Mucosa of rectum (tissue), 2 donors: Measurements from ENCODE around the gene FRMD1.

ENCODE experiments used
- H3K27ac ChIP-seq, 2 donors: one replicate each; pipeline ENCODE4 v1.7.0; 2013; ENCODE audit warnings: inconsistent platforms in 2 of 2, low read depth in 2 of 2, low read length in 2 of 2
- H3K27me3 ChIP-seq, 2 donors: one replicate each; pipeline ENCODE4 v1.7.0; 2013; ENCODE audit warnings: low read length in 2 of 2; ENCODE audit not compliant: control insufficient read depth in 2 of 2, insufficient read depth in 2 of 2
- H3K36me3 ChIP-seq, 2 donors: one replicate each; pipeline ENCODE4 v1.7.0; 2013; ENCODE audit warnings: low read length in 2 of 2; ENCODE audit not compliant: control insufficient read depth in 2 of 2, insufficient read depth in 2 of 2
- H3K4me1 ChIP-seq, 2 donors: one replicate each; pipeline ENCODE4 v1.7.0; 2013; ENCODE audit warnings: low read length in 2 of 2, mild to moderate bottlenecking in 1 of 2; ENCODE audit not compliant: control insufficient read depth in 2 of 2, insufficient read depth in 2 of 2
- H3K4me3 ChIP-seq, 2 donors: one replicate each; pipeline ENCODE4 v1.7.0; 2013; ENCODE audit warnings: low read length in 2 of 2
- H3K9ac ChIP-seq, 2 donors: one replicate each; pipeline ENCODE4 v1.7.0; 2013; ENCODE audit warnings: low read length in 2 of 2, low read depth in 1 of 2, mild to moderate bottlenecking in 1 of 2
- H3K9me3 ChIP-seq, 2 donors: one replicate each; pipeline ENCODE4 v1.7.0; 2013; ENCODE audit warnings: low read length in 2 of 2; ENCODE audit not compliant: control insufficient read depth in 2 of 2
- donor health status: healthy.
- donor health status: Normal muscosa, but diverticular disease.

Gene FRMD1

GRCh38 chr6:168071620-168072019, 7.4 kb downstream of the FRMD1 start:
- Histone ChIP-seq H3K36me3 (peaks cover 11 to 15% of the 10 kb centered on the region in 2 donors), H3K27ac (no peak overlapping the region), H3K4me3 (no peak overlapping the region), H3K4me1 (peaks cover 0 to 2% of the 10 kb centered on the region in 2 donors), H3K27me3 (no peaks in the 10 kb centered on the region), H3K9me3 (no peaks in the 10 kb centered on the region), H3K9ac (no peak overlapping the region)

- no peaks in the 10 kb centered on the region for H3K27me3 ChIP-seq
- H3K9me3 ChIP-seq, result no peaks in the 10 kb centered on the region
- peaks cover 11 to 15% of the 10 kb centered on the region in 2 donors for H3K36me3 ChIP-seq
- peaks cover 0 to 2% of the 10 kb centered on the region in 2 donors for H3K4me1 ChIP-seq
- H3K9ac ChIP-seq, result no peak overlapping the region
- no peak overlapping the region for H3K4me3 ChIP-seq
- H3K27ac ChIP-seq, result no peak overlapping the region
Observed at GRCh38 chr6:168070804-168071203, 8.2 kb downstream of the FRMD1 start.

GRCh38 chr6:168067081-168067759, 11.8 kb downstream of the FRMD1 start:
- H3K4me3 ChIP-seq, result no peak overlapping the region
- H3K9me3 ChIP-seq, result no peaks in the 10 kb centered on the region
- H3K27me3 ChIP-seq, result no peaks in the 10 kb centered on the region
- no peak overlapping the region for H3K27ac ChIP-seq
- H3K4me1 ChIP-seq, result peaks cover 0 to 2% of the 10 kb centered on the region in 2 donors
- H3K9ac ChIP-seq, result no peak overlapping the region
- H3K36me3 ChIP-seq, result peaks cover 0 to 5% of the 10 kb centered on the region in 2 donors

GRCh38 chr6:168064226-168064807, 14.7 kb downstream of the FRMD1 start:
- Histone ChIP-seq H3K9me3 (no peaks in the 10 kb centered on the region), H3K9ac (no peak overlapping the region), H3K27me3 (no peaks in the 10 kb centered on the region), H3K4me3 (no peak overlapping the region), H3K27ac (no peak overlapping the region), H3K36me3 (peaks cover 0 to 5% of the 10 kb centered on the region in 2 donors), H3K4me1 (peaks cover 7 to 18% of the 10 kb centered on the region in 2 donors)

- no peaks in the 10 kb centered on the region for H3K27me3 ChIP-seq
- H3K9ac ChIP-seq, result no peak overlapping the region
- H3K4me3 ChIP-seq, result no peak overlapping the region
- no peaks in the 10 kb centered on the region for H3K9me3 ChIP-seq
- peaks cover 7 to 20% of the 10 kb centered on the region in 2 donors for H3K4me1 ChIP-seq
- peaks cover 0 to 5% of the 10 kb centered on the region in 2 donors for H3K36me3 ChIP-seq
- no peak overlapping the region for H3K27ac ChIP-seq
Observed at GRCh38 chr6:168063431-168063830, 15.6 kb downstream of the FRMD1 start.

GRCh38 chr6:168062346-168063289, 16.4 kb downstream of the FRMD1 start:
- H3K4me3 ChIP-seq, result no peak overlapping the region
- H3K9ac ChIP-seq, result no peak overlapping the region
- H3K4me1 ChIP-seq, result peaks cover 7 to 20% of the 10 kb centered on the region in 2 donors
- H3K9me3 ChIP-seq, result no peaks in the 10 kb centered on the region
- no peak overlapping the region for H3K27ac ChIP-seq
- H3K36me3 ChIP-seq, result peaks cover 0 to 5% of the 10 kb centered on the region in 2 donors
- H3K27me3 ChIP-seq, result no peaks in the 10 kb centered on the region

- no peaks in the 10 kb centered on the region for H3K27me3 ChIP-seq
- H3K4me3 ChIP-seq, result no peak overlapping the region
- H3K27ac ChIP-seq, result peak overlapping the region; percentile 23 to 58
- H3K9ac ChIP-seq, result peak overlapping the region in 1 of 2 donors; percentile 0
- peaks cover 7 to 20% of the 10 kb centered on the region in 2 donors for H3K4me1 ChIP-seq
- peaks cover 0 to 2% of the 10 kb centered on the region in 2 donors for H3K36me3 ChIP-seq
- H3K9me3 ChIP-seq, result no peaks in the 10 kb centered on the region
Observed at GRCh38 chr6:168061269-168062210, 17.5 kb downstream of the FRMD1 start.

GRCh38 chr6:168060521-168060931, 18.5 kb downstream of the FRMD1 start:
- Histone ChIP-seq H3K4me1 (peaks cover 7 to 20% of the 10 kb centered on the region in 2 donors), H3K36me3 (peaks cover 0 to 2% of the 10 kb centered on the region in 2 donors), H3K9me3 (no peaks in the 10 kb centered on the region), H3K4me3 (no peak overlapping the region), H3K27ac (peak overlapping the region; percentile 23 to 58), H3K27me3 (no peaks in the 10 kb centered on the region), H3K9ac (peak overlapping the region in 1 of 2 donors; percentile 0)
